A673 (cell line): ENCODE data around the gene UCN3. TPM values are rescaled to one million over a fixed set of nuclear protein-coding genes. Genes with fewer than 3 reads are reported as not detected.

Experiments used
- BruUV-seq: library from RNA; stranded (reverse); fragments of 400-500 nt; replicated peaks from 2 replicates; lab custom pipeline; 2021; lab: Mats Ljungman, UMichigan
- CTCF ChIA-PET: fragments of 300-600 bp; sonication (Branson Sonifier 250); formaldehyde crosslinking; loops from one replicate; lab custom pipeline; 2022; ENCODE audit warnings: antibody characterized with exemption; lab: Charles Lee
- POLR2A ChIA-PET: fragments of 300-600 bp; sonication (Branson Sonifier 250); formaldehyde crosslinking; loops from one replicate; lab custom pipeline; 2022; ENCODE audit warnings: antibody characterized with exemption; ENCODE audit not compliant: low non-redundant PET; lab: Charles Lee
- DNase-seq: peaks from one replicate; pipeline ENCODE4 v3.0.0-alpha.2; 2015; ENCODE audit warnings: low spot score
- H3K27ac ChIP-seq: fragments of 200-600 bp; sonication (generic); 2 replicates; pipeline ENCODE4 v1.5.1; 2016; ENCODE audit warnings: mixed run types, low read depth, mild to moderate bottlenecking, mixed read lengths, antibody characterized with exemption, low read length; ENCODE audit not compliant: poor library complexity, severe bottlenecking
- H3K27me3 ChIP-seq: fragments of 200-600 bp; sonication (generic); replicated peaks from 2 replicates; pipeline ENCODE4 v1.6.1; 2017; ENCODE audit warnings: mixed run types, low read depth, mild to moderate bottlenecking, mixed read lengths, antibody characterized with exemption, low read length; ENCODE audit not compliant: insufficient read depth, poor library complexity
- H3K36me3 ChIP-seq: fragments of 200-600 bp; sonication (generic); 2 replicates; pipeline ENCODE4 v1.6.1; 2016; ENCODE audit warnings: mixed run types, mild to moderate bottlenecking, mixed read lengths, antibody characterized with exemption, low read length; ENCODE audit not compliant: insufficient read depth, poor library complexity, severe bottlenecking
- H3K4me1 ChIP-seq: fragments of 200-600 bp; sonication (generic); 2 replicates; pipeline ENCODE4 v1.6.1; 2017; ENCODE audit warnings: mixed run types, mild to moderate bottlenecking, mixed read lengths, antibody characterized with exemption, low read length; ENCODE audit not compliant: insufficient read depth, poor library complexity, severe bottlenecking
- H3K4me3 ChIP-seq: fragments of 200-600 bp; sonication (generic); 2 replicates; pipeline ENCODE4 v1.5.1; 2016; ENCODE audit warnings: low read depth, mixed run types, mild to moderate bottlenecking, mixed read lengths, low read length; ENCODE audit not compliant: poor library complexity, severe bottlenecking
- H3K9me3 ChIP-seq: fragments of 200-600 bp; sonication (generic); 2 replicates; pipeline ENCODE4 v1.6.1; 2016; ENCODE audit warnings: mixed run types, low read depth, mild to moderate bottlenecking, mixed read lengths, antibody characterized with exemption, low read length; ENCODE audit not compliant: poor library complexity, severe bottlenecking
- EZH2 ChIP-seq: fragments of 200-600 bp; sonication (generic); IDR thresholded peaks from 2 replicates; pipeline ENCODE4 v1.6.1; 2017; ENCODE audit warnings: borderline replicate concordance, low read depth, mild to moderate bottlenecking, mixed read lengths, antibody characterized with exemption, low read length; ENCODE audit not compliant: poor library complexity, severe bottlenecking
- intact Hi-C: fragments of 100-400 bp; cut with micrococcal nuclease; formaldehyde crosslinking; loops from one replicate; pipeline ENCODE4 v1.10.0; 2022; ENCODE audit not compliant: unreplicated experiment
- total RNA-seq: library from RNA; stranded (reverse); gene quantifications from 2 replicates; pipeline ENCODE4 v1.2.3, GENCODE V29; 2021
- TF ChIP-seq, protein P1 (sequence below): fragments of 300-800, 200-600 bp; sonication (generic); conservative IDR thresholded peaks from 2 replicates; pipeline ENCODE4 v1.5.1; 2017; ENCODE audit warnings: low read depth, mild to moderate bottlenecking, antibody characterized with exemption, low read length, moderate library complexity, mixed read lengths

The UCN3 gene
- total RNA-seq, 1 experiment from 2014 or later = not detected

GRCh38 chr10:5343092-5343491 lies 21.7 kb upstream of the UCN3 start:
- H3K27ac ChIP-seq = no peak overlapping the region
- no peaks in the 10 kb centered on the region for H3K9me3 ChIP-seq
- no peak for DNase-seq
- CTCF ChIA-PET = no interaction called here
- H3K27me3 ChIP-seq = no peaks in the 10 kb centered on the region
- no peak for TF ChIP-seq EZH2
- TF ChIP-seq, protein P1, sequence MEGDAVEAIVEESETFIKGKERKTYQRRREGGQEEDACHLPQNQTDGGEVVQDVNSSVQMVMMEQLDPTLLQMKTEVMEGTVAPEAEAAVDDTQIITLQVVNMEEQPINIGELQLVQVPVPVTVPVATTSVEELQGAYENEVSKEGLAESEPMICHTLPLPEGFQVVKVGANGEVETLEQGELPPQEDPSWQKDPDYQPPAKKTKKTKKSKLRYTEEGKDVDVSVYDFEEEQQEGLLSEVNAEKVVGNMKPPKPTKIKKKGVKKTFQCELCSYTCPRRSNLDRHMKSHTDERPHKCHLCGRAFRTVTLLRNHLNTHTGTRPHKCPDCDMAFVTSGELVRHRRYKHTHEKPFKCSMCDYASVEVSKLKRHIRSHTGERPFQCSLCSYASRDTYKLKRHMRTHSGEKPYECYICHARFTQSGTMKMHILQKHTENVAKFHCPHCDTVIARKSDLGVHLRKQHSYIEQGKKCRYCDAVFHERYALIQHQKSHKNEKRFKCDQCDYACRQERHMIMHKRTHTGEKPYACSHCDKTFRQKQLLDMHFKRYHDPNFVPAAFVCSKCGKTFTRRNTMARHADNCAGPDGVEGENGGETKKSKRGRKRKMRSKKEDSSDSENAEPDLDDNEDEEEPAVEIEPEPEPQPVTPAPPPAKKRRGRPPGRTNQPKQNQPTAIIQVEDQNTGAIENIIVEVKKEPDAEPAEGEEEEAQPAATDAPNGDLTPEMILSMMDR = no peak
- no peaks in the 10 kb centered on the region for H3K36me3 ChIP-seq
- no peak overlapping the region for H3K4me3 ChIP-seq
- no peaks in the 10 kb centered on the region for H3K4me1 ChIP-seq
- no TSS peak for BruUV-seq
- intact Hi-C loops = no loop called here
- POLR2A ChIA-PET = no interaction called here

DNA sequence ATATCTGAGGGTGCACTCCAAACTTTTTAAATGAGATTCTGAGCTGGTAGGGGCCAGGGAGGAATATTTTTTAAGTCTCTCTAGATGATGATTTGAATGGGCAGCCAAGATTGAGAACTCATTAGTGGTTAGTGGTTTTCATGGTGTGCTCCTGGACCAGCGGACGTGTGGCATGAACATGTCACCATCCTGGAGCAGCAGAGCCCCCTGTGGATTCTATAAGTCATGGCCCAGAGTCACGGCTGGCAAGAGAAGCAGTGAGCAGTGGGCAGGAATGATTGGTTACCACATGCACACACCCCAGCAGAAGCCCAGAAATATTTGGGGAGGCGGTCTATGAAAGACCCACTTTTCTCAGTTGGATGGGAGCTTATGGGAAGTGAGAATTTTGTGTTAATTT lies 21.2 kb upstream of the UCN3 start:
- ChIA-PET POLR2A (no interaction called here), CTCF (no interaction called here)
- BruUV-seq = no TSS peak
- DNase-seq = peak; percentile 48
- no peak overlapping the region for H3K4me3 ChIP-seq
- intact Hi-C loops = no loop called here
- H3K27ac ChIP-seq = no peak overlapping the region
- no peaks in the 10 kb centered on the region for H3K4me1 ChIP-seq
- H3K9me3 ChIP-seq = no peaks in the 10 kb centered on the region
- H3K36me3 ChIP-seq = no peaks in the 10 kb centered on the region
- H3K27me3 ChIP-seq = no peaks in the 10 kb centered on the region
- TF ChIP-seq EZH2 = no peak
- TF ChIP-seq, protein P1 = peak; percentile 38

GRCh38 chr10:5343979-5344378 lies 20.8 kb upstream of the UCN3 start:
- no peaks in the 10 kb centered on the region for H3K27me3 ChIP-seq
- no peaks in the 10 kb centered on the region for H3K9me3 ChIP-seq
- H3K36me3 ChIP-seq = no peaks in the 10 kb centered on the region
- intact Hi-C loops = no loop called here
- no peak overlapping the region for H3K27ac ChIP-seq
- TF ChIP-seq, protein P1 = no peak
- TF ChIP-seq EZH2 = no peak
- DNase-seq = no peak
- no TSS peak for BruUV-seq
- H3K4me3 ChIP-seq = no peak overlapping the region
- H3K4me1 ChIP-seq = no peaks in the 10 kb centered on the region
- ChIA-PET CTCF (no interaction called here), POLR2A (no interaction called here)
